H1 (cell line): ENCODE measurements around the gene ZNF565. TPM values are rescaled to one million over a fixed set of nuclear protein-coding genes. Genes with fewer than 3 reads are reported as not detected.

Experiments
- CTCF ChIA-PET: fragments of 300-600 bp; sonication (Branson Sonifier 250); formaldehyde crosslinking; loops from one replicate; lab custom pipeline; 2021; ENCODE audit not compliant: partially characterized antibody; lab: Charles Lee
- POLR2A ChIA-PET: fragments of 300-600 bp; sonication (Branson Sonifier 250); formaldehyde crosslinking; loops from one replicate; lab custom pipeline; 2021; ENCODE audit warnings: inconsistent platforms; ENCODE audit not compliant: partially characterized antibody; lab: Charles Lee
- DNase-seq, 2 experiments: peaks; one replicate each; pipeline versions ENCODE4 v3.0.0 to v3.0.0-alpha.2; 2010 to 2022; ENCODE audit warnings: low spot score in 2 of 2, low read depth in 1 of 2, mixed read lengths in 1 of 2
- FAIRE-seq: peaks from 2 replicates; lab custom pipeline; 2011; peaks lifted over from hg19 to GRCh38; lab: Jason Lieb, UNC
- H2AFZ ChIP-seq: 2 replicates; pipeline ENCODE4 v1.8.1; 2012; ENCODE audit warnings: low read length, inconsistent platforms
- H2AK5ac ChIP-seq: 2 replicates; pipeline ENCODE4 v1.6.1; 2013; ENCODE audit warnings: low read depth, low read length
- H2BK120ac ChIP-seq: replicated peaks from 2 replicates; pipeline ENCODE3; 2013; ENCODE audit warnings: low read depth, low read length, inconsistent platforms
- H2BK12ac ChIP-seq: 2 replicates; pipeline ENCODE4 v1.6.1; 2013; ENCODE audit warnings: low read depth, low read length
- H2BK15ac ChIP-seq: 2 replicates; pipeline ENCODE4 v1.6.1; 2013; ENCODE audit warnings: low read length
- H2BK20ac ChIP-seq: 2 replicates; pipeline ENCODE4 v1.6.1; 2013; ENCODE audit warnings: low read length
- H2BK5ac ChIP-seq: 2 replicates; pipeline ENCODE4 v1.6.1; 2013; ENCODE audit warnings: low read depth, low read length
- H3K14ac ChIP-seq: 2 replicates; pipeline ENCODE4 v1.6.1; 2013; ENCODE audit warnings: inconsistent platforms; ENCODE audit not compliant: insufficient read length
- H3K18ac ChIP-seq: 2 replicates; pipeline ENCODE4 v1.6.1; 2013; ENCODE audit warnings: low read length; ENCODE audit errors: extremely low read depth
- H3K23ac ChIP-seq: 2 replicates; pipeline ENCODE4 v1.6.1; 2013; ENCODE audit warnings: inconsistent platforms; ENCODE audit not compliant: insufficient read length
- H3K23me2 ChIP-seq: 2 replicates; pipeline ENCODE4 v1.6.1; 2013; ENCODE audit warnings: low read depth, low read length
- H3K27ac ChIP-seq: 2 replicates; pipeline ENCODE4 v1.6.1; 2011; ENCODE audit warnings: low read depth, low read length, inconsistent platforms
- H3K27me3 ChIP-seq, 4 experiments: replicated peaks in 1 of 4; 1 replicate in 1 of 4; 2 replicates in 3 of 4; pipeline versions ENCODE4 v1.6.1 to v1.8.1; 2011 to 2013; ENCODE audit warnings: low read length in 3 of 4, mild to moderate bottlenecking in 3 of 4, inconsistent platforms in 2 of 4, mixed read lengths in 2 of 4, moderate library complexity in 1 of 4; ENCODE audit not compliant: control insufficient read depth in 3 of 4, insufficient read depth in 3 of 4; ENCODE audit errors: extremely low read depth in 1 of 4
- H3K36me3 ChIP-seq, 4 experiments: 2 replicates each; pipeline versions ENCODE4 v1.6.1 to v1.8.1; 2011 to 2013; ENCODE audit warnings: mild to moderate bottlenecking in 4 of 4, low read length in 3 of 4, moderate library complexity in 2 of 4, control low read depth in 1 of 4, inconsistent platforms in 1 of 4; ENCODE audit not compliant: insufficient read depth in 4 of 4, control insufficient read depth in 2 of 4
- H3K4ac ChIP-seq: replicated peaks from 2 replicates; pipeline ENCODE3; 2013; ENCODE audit warnings: low read length, low read depth, mixed read lengths, inconsistent platforms; ENCODE audit not compliant: insufficient read length
- H3K4me1 ChIP-seq, 4 experiments: replicated peaks in 1 of 4; 1 replicate in 1 of 4; 2 replicates in 3 of 4; pipeline versions ENCODE4 v1.6.1 to v1.8.1; 2011 to 2013; ENCODE audit warnings: low read length in 3 of 4, inconsistent platforms in 2 of 4, mixed read lengths in 1 of 4; ENCODE audit not compliant: insufficient read depth in 4 of 4, control insufficient read depth in 3 of 4
- H3K4me2 ChIP-seq, 2 experiments: 2 replicates each; pipeline versions ENCODE4 v1.6.1 to v1.8.1; 2011 to 2013; ENCODE audit warnings: low read depth in 2 of 2, low read length in 2 of 2, control low read depth in 1 of 2, inconsistent platforms in 1 of 2, mild to moderate bottlenecking in 1 of 2; ENCODE audit not compliant: insufficient read depth in 1 of 2
- H3K4me3 ChIP-seq, 4 experiments: fragments of 200-600, 300-600 bp in 1 of 4; sonication (generic), shearing (Covaris generic), sonication (Bioruptor Twin) in 1 of 4; 2 replicates each; pipeline versions ENCODE4 v1.5.1 to v1.8.1; 2011 to 2016; ENCODE audit warnings: low read length in 4 of 4, low read depth in 3 of 4, control low read depth in 2 of 4, inconsistent platforms in 2 of 4, mild to moderate bottlenecking in 2 of 4, mixed read lengths in 1 of 4, moderate library complexity in 1 of 4; ENCODE audit not compliant: insufficient read depth in 2 of 4; ENCODE audit errors: extremely low read depth in 1 of 4
- H3K56ac ChIP-seq: replicated peaks from 2 replicates; pipeline ENCODE3; 2013; ENCODE audit warnings: low read depth, mild to moderate bottlenecking, mixed read lengths, low read length, inconsistent platforms; ENCODE audit not compliant: insufficient read length
- H3K79me1 ChIP-seq: 2 replicates; pipeline ENCODE4 v1.6.1; 2013; ENCODE audit warnings: low read depth, low read length, control low read depth
- H3K79me2 ChIP-seq, 2 experiments: 2 replicates each; pipeline versions ENCODE4 v1.6.1 to v1.8.1; 2012 to 2013; ENCODE audit warnings: low read length in 2 of 2, mild to moderate bottlenecking in 2 of 2, inconsistent platforms in 1 of 2; ENCODE audit not compliant: insufficient read depth in 2 of 2, control insufficient read depth in 1 of 2
- H3K9ac ChIP-seq, 4 experiments: replicated peaks in 1 of 4; 1 replicate in 1 of 4; 2 replicates in 3 of 4; pipeline versions ENCODE4 v1.6.1 to v1.8.1; 2011 to 2013; ENCODE audit warnings: low read depth in 3 of 4, low read length in 3 of 4, control low read depth in 2 of 4, mild to moderate bottlenecking in 2 of 4, moderate library complexity in 2 of 4, inconsistent platforms in 1 of 4; ENCODE audit errors: extremely low read depth in 1 of 4
- H3K9me3 ChIP-seq, 2 experiments: 2 replicates each; pipeline versions ENCODE4 v1.6.1 to v1.8.1; 2012 to 2013; ENCODE audit warnings: mild to moderate bottlenecking in 2 of 2, moderate library complexity in 2 of 2, control low read depth in 1 of 2, inconsistent platforms in 1 of 2, low read depth in 1 of 2, low read length in 1 of 2, mixed read lengths in 1 of 2; ENCODE audit not compliant: insufficient read depth in 2 of 2
- H4K20me1 ChIP-seq, 2 experiments: replicated peaks in 1 of 2; 2 replicates each; pipeline versions ENCODE3 to v1.8.1; 2011 to 2013; ENCODE audit warnings: inconsistent platforms in 2 of 2, low read length in 2 of 2, mild to moderate bottlenecking in 1 of 2; ENCODE audit not compliant: insufficient read depth in 2 of 2, control insufficient read depth in 1 of 2
- H4K5ac ChIP-seq: 2 replicates; pipeline ENCODE4 v1.6.1; 2013; ENCODE audit warnings: low read length, low read depth, mixed read lengths, inconsistent platforms; ENCODE audit not compliant: insufficient read length
- H4K8ac ChIP-seq: 2 replicates; pipeline ENCODE4 v1.8.0; 2013; ENCODE audit warnings: mild to moderate bottlenecking, moderate library complexity, low read length, inconsistent platforms; ENCODE audit not compliant: insufficient read depth; ENCODE audit errors: extremely low read depth
- H4K91ac ChIP-seq: replicated peaks from 2 replicates; pipeline ENCODE3; 2013; ENCODE audit warnings: low read length, mixed read lengths, inconsistent platforms; ENCODE audit not compliant: insufficient read length
- ASH2L ChIP-seq: fragments of 200-600, 300-600 bp; sonication (generic); IDR thresholded peaks from one replicate; pipeline ENCODE4 v1.7.1; 2017; ENCODE audit warnings: low read length
- BRCA1 ChIP-seq: IDR thresholded peaks from 2 replicates; pipeline ENCODE4 v1.6.1; 2012; ENCODE audit warnings: low read depth, low read length, improper control_type of control experiment
- CBX8 ChIP-seq: fragments of 300-800, 300-1000 bp; sonication (generic); IDR thresholded peaks from 2 replicates; pipeline ENCODE4 v1.7.1; 2016; ENCODE audit warnings: low read depth, low read length, borderline replicate concordance
- CHD1 ChIP-seq: IDR thresholded peaks from 2 replicates; pipeline ENCODE4 v1.6.1; 2012; ENCODE audit warnings: low read depth, low read length, improper control_type of control experiment
- EGR1 ChIP-seq: IDR thresholded peaks from 2 replicates; pipeline ENCODE4 v1.6.1; 2011; ENCODE audit warnings: low read depth, low read length, borderline replicate concordance
- EZH2 ChIP-seq: fragments of 200-600 bp; sonication (generic); IDR thresholded peaks from 2 replicates; pipeline ENCODE4 v1.7.1; 2012; ENCODE audit warnings: low read depth, mild to moderate bottlenecking, moderate library complexity, low read length, inconsistent platforms; ENCODE audit not compliant: severe bottlenecking
- NANOG ChIP-seq: IDR thresholded peaks from 2 replicates; pipeline ENCODE4 v1.6.1; 2011; ENCODE audit warnings: low read length, low read depth, mild to moderate bottlenecking, inconsistent platforms; ENCODE audit not compliant: insufficient read depth, poor library complexity, severe bottlenecking
- RFX5 ChIP-seq: IDR thresholded peaks from 2 replicates; pipeline ENCODE4 v1.6.1; 2011; ENCODE audit warnings: low read depth, low read length, improper control_type of control experiment, borderline replicate concordance
- TBP ChIP-seq: IDR thresholded peaks from 2 replicates; pipeline ENCODE4 v1.6.1; 2011; ENCODE audit warnings: low read depth, low read length, improper control_type of control experiment
- ZNF274 ChIP-seq: IDR thresholded peaks from 2 replicates; pipeline ENCODE4 v1.7.0; 2012; ENCODE audit warnings: low read length, borderline replicate concordance; ENCODE audit errors: extremely low read depth
- WGBS, 2 experiments: shearing (Covaris generic) in 1 of 2; methylation state at CpG; one replicate each; pipeline versions ENCODE4 v1.1.6 to v1.1.7; 2013 to 2015; ENCODE audit warnings: low lambda C conversion rate in 2 of 2, mixed read lengths in 2 of 2, inconsistent platforms in 1 of 2, low coverage in 1 of 2, missing lambda C conversion rate in 1 of 2; ENCODE audit not compliant: insufficient replicate concordance in 2 of 2, insufficient coverage in 1 of 2, insufficient read length in 1 of 2; ENCODE audit errors: extremely low coverage in 1 of 2, missing lambda C conversion rate in 1 of 2; 5-methylcytosine and 5-hydroxymethylcytosine counted together
- polyA plus RNA-seq, 7 experiments: library from polyadenylated mRNA; depleted of rRNA in 3 of 7; stranded (reverse) in 5 of 7; unstranded in 2 of 7; fragments of >200 nt in 5 of 7; fragments of 200-250 nt in 2 of 7; gene quantifications; 1 replicate in 5 of 7; 2 replicates in 1 of 7; 4 replicates in 1 of 7; pipeline versions ENCODE4 v1.2.1 to v1.2.3, GENCODE V29; 2011 to 2013; ENCODE audit warnings: missing spikeins in 2 of 7, mixed read lengths in 2 of 7
- total RNA-seq: library from RNA; stranded (reverse); fragmentation: NEBNext Ultra II Directional; extraction: Animal tissue kit (Norgen Biotek cat#: 25700); gene quantifications from 2 replicates; pipeline ENCODE4 v1.2.1, GENCODE V29; 2021
- TF ChIP-seq, protein P1 (sequence below): IDR thresholded peaks from 2 replicates; pipeline ENCODE4 v1.6.1; 2012; ENCODE audit warnings: inconsistent platforms
- TF ChIP-seq, protein P2 (sequence below): IDR thresholded peaks from 2 replicates; pipeline ENCODE4 v1.6.1; 2011; ENCODE audit warnings: low read depth, mild to moderate bottlenecking, low read length; ENCODE audit not compliant: insufficient read depth

ZNF565 gene
- total and polyA plus RNA-seq, 2 of the 8 experiments (the other 6 are each of a cell fraction or from before 2014, with no cell fraction given) = 0.89 to 3.1 TPM

DNA sequence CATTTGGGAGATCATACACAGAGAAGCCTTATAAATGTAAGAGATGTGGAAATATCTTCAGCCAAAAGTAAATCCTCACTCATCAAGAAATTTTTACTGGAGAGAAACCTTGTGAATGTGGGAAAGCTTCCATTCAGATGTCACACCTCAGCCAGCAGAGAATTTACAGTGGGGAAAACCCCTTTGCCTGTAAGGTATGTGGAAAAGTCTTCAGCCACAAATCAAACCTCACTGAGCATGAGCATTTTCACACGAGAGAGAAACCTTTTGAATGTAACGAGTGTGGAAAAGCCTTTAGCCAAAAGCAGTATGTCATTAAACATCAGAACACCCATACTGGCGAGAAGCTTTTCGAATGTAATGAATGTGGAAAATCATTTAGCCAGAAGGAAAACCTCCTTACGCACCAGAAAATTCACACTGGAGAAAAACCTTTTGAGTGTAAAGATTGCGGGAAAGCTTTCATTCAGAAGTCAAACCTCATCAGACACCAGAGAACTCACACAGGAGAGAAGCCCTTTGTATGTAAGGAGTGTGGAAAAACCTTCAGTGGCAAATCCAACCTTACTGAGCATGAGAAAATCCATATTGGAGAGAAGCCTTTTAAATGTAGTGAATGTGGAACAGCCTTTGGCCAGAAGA is 22.0 kb upstream of the ZNF565 start:
- Histone ChIP-seq H3K4ac (no peak overlapping the region), H4K20me1 (no peaks in the 10 kb centered on the region), H3K36me3 (peaks cover 25 to 79% (median 48%) of the 10 kb centered on the region in 4 experiments), H3K79me2 (peaks cover 0 to 2% of the 10 kb centered on the region in 2 experiments; a peak in 1 of 4 replicates), H3K4me1 (peaks cover 0 to 3% (median 0%) of the 10 kb centered on the region in 4 experiments; a peak in 1 of 7 replicates), H2BK5ac (no peak overlapping the region), H2BK12ac (no peak overlapping the region), H3K27me3 (no peaks in the 10 kb centered on the region), H3K4me2 (no peak overlapping the region), H2BK15ac (no peak overlapping the region), H3K23ac (no peak overlapping the region), H3K18ac (no peak overlapping the region), H3K9ac (no peak overlapping the region), H3K4me3 (no peak overlapping the region), H3K23me2 (no peaks in the 10 kb centered on the region; the same call in 1 of the 2 replicates), H3K14ac (no peak overlapping the region), H3K56ac (no peak overlapping the region), H3K9me3 (peaks cover 0 to 4% of the 10 kb centered on the region in 2 experiments; a peak in 1 of 4 replicates), H2BK120ac (no peak overlapping the region), H3K79me1 (peaks cover 3% of the 10 kb centered on the region; the same call in 1 of the 2 replicates), H4K8ac (no peak overlapping the region), H4K5ac (no peak overlapping the region), H2AFZ (no peak overlapping the region), H3K27ac (no peak overlapping the region), H2BK20ac (no peak overlapping the region), H4K91ac (no peak overlapping the region), H2AK5ac (no peak overlapping the region)
- DNase-seq (no peak), FAIRE-seq (no peak)
- 93% methylated on average over 6 of the region's 6 CpGs; no CpG with 5 or more reads in 1 of the 2 experiments for WGBS, 2 experiments
- ChIA-PET CTCF (no interaction called here), POLR2A (interaction anchor here (0.6 to 2.1 kb wide), 6 partner anchors 9 to 33 kb away, joined by 3 to 10 read pairs (median 6); partner anchors contain the start of genes ZNF146 and ZNF565)
- no peak for TF ChIP-seq BRCA1
- no peak for TF ChIP-seq CBX8
- no peak for TF ChIP-seq ZNF274
- TF ChIP-seq NANOG = no peak
- TF ChIP-seq, protein P1, sequence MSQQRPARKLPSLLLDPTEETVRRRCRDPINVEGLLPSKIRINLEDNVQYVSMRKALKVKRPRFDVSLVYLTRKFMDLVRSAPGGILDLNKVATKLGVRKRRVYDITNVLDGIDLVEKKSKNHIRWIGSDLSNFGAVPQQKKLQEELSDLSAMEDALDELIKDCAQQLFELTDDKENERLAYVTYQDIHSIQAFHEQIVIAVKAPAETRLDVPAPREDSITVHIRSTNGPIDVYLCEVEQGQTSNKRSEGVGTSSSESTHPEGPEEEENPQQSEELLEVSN = no peak
- TF ChIP-seq RFX5 = no peak
- TF ChIP-seq CHD1 = no peak
- TF ChIP-seq ASH2L = no peak
- no peak for TF ChIP-seq EGR1
- no peak for TF ChIP-seq TBP
- TF ChIP-seq, protein P2, sequence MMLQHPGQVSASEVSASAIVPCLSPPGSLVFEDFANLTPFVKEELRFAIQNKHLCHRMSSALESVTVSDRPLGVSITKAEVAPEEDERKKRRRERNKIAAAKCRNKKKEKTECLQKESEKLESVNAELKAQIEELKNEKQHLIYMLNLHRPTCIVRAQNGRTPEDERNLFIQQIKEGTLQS = no peak
- no peak for TF ChIP-seq EZH2
